ENCODE results near the gene PIGO. TPM values are rescaled to one million over a fixed set of nuclear protein-coding genes. Genes with fewer than 3 reads are reported as not detected.
A peak's percentile ranks its signal among the peaks of the same experiment; 100 is the strongest.

The PIGO gene
- total RNA-seq, 1 donor from 2014 or later, result 25.1 TPM

GRCh38 chr9:35134920-35135319 is 38.5 kb upstream of the PIGO start:
- Histone ChIP-seq H3K4me3 (no peak overlapping the region), H3K27me3 (ENCODE audit: low read depth) (no peaks in the 10 kb centered on the region), H3K9me3 (peaks cover 8% of the 10 kb centered on the region), H3K4me1 (peaks cover 6% of the 10 kb centered on the region), H3K36me3 (no peaks in the 10 kb centered on the region), H3K27ac (no peak overlapping the region)
- no peak for TF ChIP-seq CTCF (IDR thresholded peaks at IDR 0.05)
- ATAC-seq, result no peak
- DNase-seq, result no peak
- intact Hi-C loops (cut with DNase I), result no loop called here

- Histone ChIP-seq H3K27ac (peak overlapping the region; percentile 86), H3K27me3 (ENCODE audit: low read depth) (no peaks in the 10 kb centered on the region), H3K36me3 (no peaks in the 10 kb centered on the region), H3K4me1 (peaks cover 40% of the 10 kb centered on the region), H3K9me3 (no peaks in the 10 kb centered on the region), H3K4me3 (peak overlapping the region; percentile 57)
- TF ChIP-seq CTCF (IDR thresholded peaks at IDR 0.05), result peak; percentile 94
- ATAC-seq (peak; percentile 87 to 89), DNase-seq (peak; percentile 93)
- intact Hi-C loops (cut with DNase I), result no loop called here
These were observed 20.6 kb upstream of the PIGO start for GRCh38 chr9:35116898-35117551.

GRCh38 chr9:35116539-35116897 is 20.1 kb upstream of the PIGO start:
- TF ChIP-seq CTCF (IDR thresholded peaks at IDR 0.05), result no peak
- intact Hi-C loops (cut with DNase I), result no loop called here
- ATAC-seq (peak in 1 of 2 donors; percentile 0), DNase-seq (no peak)
- Histone ChIP-seq H3K27me3 (ENCODE audit: low read depth) (no peaks in the 10 kb centered on the region), H3K27ac (peak overlapping the region; percentile 86), H3K9me3 (no peaks in the 10 kb centered on the region), H3K36me3 (no peaks in the 10 kb centered on the region), H3K4me3 (peak overlapping the region; percentile 57), H3K4me1 (peaks cover 44% of the 10 kb centered on the region)

GRCh38 chr9:35115680-35116538 is 19.5 kb upstream of the PIGO start, which contains the start of gene ATOSB:
Gene ATOSB, minus strand, starts transcription at chr9:35115862. Its CDS starts 7,588 bp downstream, at chr9:35108274.
- Histone ChIP-seq H3K27me3 (ENCODE audit: low read depth) (no peaks in the 10 kb centered on the region), H3K27ac (peak within 1 kb of the TSS; percentile 86), H3K9me3 (no peaks in the 10 kb centered on the region), H3K36me3 (no peaks in the 10 kb centered on the region), H3K4me1 (peaks cover 46% of the 10 kb centered on the region), H3K4me3 (peak within 1 kb of the TSS; percentile 57)
- ATAC-seq (peak; percentile 86 to 87), DNase-seq (peak; percentile 98)
- intact Hi-C loops (cut with DNase I), result no loop called here
- TF ChIP-seq CTCF (IDR thresholded peaks at IDR 0.05), result no peak

GRCh38 chr9:35114840-35115628 is 18.6 kb upstream of the PIGO start:
- Histone ChIP-seq H3K4me1 (peaks cover 55% of the 10 kb centered on the region), H3K27me3 (ENCODE audit: low read depth) (no peaks in the 10 kb centered on the region), H3K27ac (peak overlapping the region; percentile 86), H3K36me3 (no peaks in the 10 kb centered on the region), H3K9me3 (no peaks in the 10 kb centered on the region), H3K4me3 (peak overlapping the region; percentile 57)
- TF ChIP-seq CTCF (IDR thresholded peaks at IDR 0.05), result no peak
- intact Hi-C loops (cut with DNase I), result no loop called here
- ATAC-seq (peak in 1 of 2 donors; percentile 25), DNase-seq (peak; percentile 86)

All from lower lobe of right lung (tissue), 2 donors.